Suppressor macrophage (primary cell): ENCODE results near the gene APOA1.

ENCODE experiments used
- DNase-seq, 4 experiments: peaks; one replicate each; pipeline ENCODE4 v3.0.0-alpha.2; 2020 to 2022

Gene APOA1

DNA sequence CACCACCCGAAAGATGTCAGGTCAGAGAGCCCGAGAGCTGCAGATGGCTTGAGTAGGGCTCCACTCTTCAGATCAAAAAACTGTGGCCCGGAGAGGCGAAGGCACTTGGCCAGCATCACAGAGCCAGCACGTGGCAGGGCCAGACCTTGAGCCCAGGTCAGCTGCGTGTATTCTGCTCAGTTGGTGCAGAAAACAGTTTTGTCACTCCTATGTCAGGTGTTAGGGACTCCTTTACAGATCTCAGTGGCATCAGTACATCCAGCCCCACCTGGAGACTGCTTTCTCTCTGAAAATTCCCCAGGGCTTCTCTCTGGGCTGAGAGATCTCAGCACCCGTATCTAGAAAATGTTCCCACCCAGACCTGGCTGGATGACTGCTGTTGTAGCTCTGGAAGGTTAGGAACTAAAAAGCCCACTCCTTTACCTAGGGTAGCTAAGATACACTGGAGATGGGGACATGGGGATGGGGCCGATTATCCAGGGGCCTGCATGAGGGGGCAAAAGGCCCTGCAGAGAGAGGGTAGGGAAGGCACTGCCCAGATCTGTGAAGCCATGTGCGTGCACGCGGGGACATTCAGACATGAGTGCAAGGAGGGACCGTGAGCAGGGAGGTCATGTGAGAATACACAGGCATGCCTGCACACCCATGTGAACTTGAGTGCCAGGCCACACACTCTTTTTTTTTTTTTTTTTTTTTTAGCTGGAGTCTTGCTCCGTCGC is 3.4 kb downstream of the APOA1 start:
- no peak for DNase-seq

DNA sequence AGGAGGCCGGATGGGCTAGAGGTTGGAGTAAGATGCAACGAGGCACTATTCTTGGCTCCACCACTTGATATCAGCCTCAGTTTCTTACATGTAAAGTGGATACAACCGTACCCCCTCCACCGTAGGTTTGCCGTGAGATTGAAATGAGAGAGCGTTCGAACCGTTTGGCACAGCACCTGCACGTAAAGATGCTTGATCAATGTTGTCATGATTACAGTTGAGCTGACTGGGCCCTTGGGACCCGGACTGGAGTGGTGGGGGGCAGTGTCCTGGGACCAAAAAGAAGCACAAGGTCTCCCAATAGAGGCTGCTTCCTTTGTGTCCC is 4.0 kb downstream of the APOA1 start:
- DNase-seq, result no peak

DNA sequence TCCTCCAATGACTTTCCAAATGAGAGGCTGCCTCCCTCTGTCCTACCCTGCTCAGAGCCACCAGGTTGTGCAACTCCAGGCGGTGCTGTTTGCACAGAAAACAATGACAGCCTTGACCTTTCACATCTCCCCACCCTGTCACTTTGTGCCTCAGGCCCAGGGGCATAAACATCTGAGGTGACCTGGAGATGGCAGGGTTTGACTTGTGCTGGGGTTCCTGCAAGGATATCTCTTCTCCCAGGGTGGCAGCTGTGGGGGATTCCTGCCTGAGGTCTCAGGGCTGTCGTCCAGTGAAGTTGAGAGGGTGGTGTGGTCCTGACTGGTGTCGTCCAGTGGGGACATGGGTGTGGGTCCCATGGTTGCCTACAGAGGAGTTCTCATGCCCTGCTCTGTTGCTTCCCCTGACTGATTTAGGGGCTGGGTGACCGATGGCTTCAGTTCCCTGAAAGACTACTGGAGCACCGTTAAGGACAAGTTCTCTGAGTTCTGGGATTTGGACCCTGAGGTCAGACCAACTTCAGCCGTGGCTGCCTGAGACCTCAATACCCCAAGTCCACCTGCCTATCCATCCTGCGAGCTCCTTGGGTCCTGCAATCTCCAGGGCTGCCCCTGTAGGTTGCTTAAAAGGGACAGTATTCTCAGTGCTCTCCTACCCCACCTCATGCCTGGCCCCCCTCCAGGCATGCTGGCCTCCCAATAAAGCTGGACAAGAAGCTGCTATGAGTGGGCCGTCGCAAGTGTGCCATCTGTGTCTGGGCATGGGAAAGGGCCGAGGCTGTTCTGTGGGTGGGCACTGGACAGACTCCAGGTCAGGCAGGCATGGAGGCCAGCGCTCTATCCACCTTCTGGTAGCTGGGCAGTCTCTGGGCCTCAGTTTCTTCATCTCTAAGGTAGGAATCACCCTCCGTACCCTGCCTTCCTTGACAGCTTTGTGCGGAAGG is 4.8 kb downstream of the APOA1 start:
- no peak for DNase-seq

DNA sequence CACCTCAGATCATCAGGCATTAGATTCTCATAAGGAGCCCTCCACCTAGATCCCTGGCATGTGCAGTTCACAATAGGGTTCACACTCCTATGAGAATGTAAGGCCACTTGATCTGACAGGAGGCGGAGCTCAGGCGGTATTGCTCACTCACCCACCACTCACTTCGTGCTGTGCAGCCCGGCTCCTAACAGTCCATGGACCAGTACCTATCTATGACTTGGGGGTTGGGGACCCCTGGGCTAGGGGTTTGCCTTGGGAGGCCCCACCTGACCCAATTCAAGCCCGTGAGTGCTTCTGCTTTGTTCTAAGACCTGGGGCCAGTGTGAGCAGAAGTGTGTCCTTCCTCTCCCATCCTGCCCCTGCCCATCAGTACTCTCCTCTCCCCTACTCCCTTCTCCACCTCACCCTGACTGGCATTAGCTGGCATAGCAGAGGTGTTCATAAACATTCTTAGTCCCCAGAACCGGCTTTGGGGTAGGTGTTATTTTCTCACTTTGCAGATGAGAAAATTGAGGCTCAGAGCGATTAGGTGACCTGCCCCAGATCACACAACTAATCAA is 5.6 kb downstream of the APOA1 start:
- DNase-seq, result no peak

DNA sequence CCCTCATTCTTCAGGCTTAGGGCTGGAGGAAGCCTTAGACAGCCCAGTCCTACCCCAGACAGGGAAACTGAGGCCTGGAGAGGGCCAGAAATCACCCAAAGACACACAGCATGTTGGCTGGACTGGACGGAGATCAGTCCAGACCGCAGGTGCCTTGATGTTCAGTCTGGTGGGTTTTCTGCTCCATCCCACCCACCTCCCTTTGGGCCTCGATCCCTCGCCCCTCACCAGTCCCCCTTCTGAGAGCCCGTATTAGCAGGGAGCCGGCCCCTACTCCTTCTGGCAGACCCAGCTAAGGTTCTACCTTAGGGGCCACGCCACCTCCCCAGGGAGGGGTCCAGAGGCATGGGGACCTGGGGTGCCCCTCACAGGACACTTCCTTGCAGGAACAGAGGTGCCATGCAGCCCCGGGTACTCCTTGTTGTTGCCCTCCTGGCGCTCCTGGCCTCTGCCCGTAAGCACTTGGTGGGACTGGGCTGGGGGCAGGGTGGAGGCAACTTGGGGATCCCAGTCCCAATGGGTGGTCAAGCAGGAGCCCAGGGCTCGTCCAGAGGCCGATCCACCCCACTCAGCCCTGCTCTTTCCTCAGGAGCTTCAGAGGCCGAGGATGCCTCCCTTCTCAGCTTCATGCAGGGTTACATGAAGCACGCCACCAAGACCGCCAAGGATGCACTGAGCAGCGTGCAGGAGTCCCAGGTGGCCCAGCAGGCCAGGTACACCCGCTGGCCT is 7.1 kb downstream of the APOA1 start:
- DNase-seq, result no peak

DNA sequence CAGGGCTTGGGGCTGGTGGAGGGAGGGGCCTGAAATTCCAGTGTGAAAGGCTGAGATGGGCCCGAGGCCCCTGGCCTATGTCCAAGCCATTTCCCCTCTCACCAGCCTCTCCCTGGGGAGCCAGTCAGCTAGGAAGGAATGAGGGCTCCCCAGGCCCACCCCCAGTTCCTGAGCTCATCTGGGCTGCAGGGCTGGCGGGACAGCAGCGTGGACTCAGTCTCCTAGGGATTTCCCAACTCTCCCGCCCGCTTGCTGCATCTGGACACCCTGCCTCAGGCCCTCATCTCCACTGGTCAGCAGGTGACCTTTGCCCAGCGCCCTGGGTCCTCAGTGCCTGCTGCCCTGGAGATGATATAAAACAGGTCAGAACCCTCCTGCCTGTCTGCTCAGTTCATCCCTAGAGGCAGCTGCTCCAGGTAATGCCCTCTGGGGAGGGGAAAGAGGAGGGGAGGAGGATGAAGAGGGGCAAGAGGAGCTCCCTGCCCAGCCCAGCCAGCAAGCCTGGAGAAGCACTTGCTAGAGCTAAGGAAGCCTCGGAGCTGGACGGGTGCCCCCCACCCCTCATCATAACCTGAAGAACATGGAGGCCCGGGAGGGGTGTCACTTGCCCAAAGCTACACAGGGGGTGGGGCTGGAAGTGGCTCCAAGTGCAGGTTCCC is 7.8 kb downstream of the APOA1 start, which contains the start of gene APOC3:
APOC3 (plus strand) TSS at position 383 of the 659 bp plus-strand sequence. CDS start 676 bp downstream, outside the sequence.
- DNase-seq, result no peak

DNA sequence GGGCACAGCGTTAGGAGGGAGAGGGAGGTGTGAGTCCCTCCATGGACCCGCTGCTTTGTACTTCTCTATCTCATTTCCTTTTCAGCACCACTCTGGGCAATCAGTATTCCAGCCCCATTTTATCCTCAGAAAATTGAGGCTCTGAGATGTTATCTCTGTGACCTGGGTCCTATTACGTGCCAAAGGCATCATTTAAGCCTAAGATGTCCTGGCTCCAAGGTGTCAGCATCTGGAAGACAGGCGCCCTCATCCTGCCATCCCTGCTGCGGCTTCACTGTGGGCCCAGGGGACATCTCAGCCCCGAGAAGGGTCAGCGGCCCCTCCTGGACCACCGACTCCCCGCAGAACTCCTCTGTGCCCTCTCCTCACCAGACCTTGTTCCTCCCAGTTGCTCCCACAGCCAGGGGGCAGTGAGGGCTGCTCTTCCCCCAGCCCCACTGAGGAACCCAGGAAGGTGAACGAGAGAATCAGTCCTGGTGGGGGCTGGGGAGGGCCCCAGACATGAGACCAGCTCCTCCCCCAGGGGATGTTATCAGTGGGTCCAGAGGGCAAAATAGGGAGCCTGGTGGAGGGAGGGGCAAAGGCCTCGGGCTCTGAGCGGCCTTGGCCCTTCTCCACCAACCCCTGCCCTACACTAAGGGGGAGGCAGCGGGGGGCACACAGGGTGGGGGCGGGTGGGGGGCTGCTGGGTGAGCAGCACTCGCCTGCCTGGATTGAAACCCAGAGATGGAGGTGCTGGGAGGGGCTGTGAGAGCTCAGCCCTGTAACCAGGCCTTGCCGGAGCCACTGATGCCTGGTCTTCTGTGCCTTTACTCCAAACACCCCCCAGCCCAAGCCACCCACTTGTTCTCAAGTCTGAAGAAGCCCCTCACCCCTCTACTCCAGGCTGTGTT is 8.5 kb downstream of the APOA1 start:
- DNase-seq, result no peak

DNA sequence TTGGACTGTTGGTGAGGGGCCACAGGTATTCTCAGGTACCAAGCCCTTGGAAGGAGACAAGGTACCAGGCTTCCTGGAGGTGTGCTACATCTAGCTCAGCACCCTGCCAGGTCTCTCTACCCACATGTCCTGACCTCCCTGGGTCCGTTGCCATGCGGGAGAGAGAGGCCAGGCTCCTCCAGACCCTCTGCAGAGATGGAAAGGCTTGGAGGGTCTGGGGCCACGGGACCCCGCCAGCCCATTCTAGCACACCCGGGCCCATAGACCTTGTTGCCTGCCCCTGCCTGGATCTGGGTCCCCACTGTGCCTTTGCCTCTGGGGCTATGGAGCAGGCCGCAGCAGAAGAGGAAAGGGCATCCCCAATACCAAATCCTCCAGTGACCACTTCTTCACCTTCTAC is 10.0 kb downstream of the APOA1 start:
- no peak for DNase-seq

DNA sequence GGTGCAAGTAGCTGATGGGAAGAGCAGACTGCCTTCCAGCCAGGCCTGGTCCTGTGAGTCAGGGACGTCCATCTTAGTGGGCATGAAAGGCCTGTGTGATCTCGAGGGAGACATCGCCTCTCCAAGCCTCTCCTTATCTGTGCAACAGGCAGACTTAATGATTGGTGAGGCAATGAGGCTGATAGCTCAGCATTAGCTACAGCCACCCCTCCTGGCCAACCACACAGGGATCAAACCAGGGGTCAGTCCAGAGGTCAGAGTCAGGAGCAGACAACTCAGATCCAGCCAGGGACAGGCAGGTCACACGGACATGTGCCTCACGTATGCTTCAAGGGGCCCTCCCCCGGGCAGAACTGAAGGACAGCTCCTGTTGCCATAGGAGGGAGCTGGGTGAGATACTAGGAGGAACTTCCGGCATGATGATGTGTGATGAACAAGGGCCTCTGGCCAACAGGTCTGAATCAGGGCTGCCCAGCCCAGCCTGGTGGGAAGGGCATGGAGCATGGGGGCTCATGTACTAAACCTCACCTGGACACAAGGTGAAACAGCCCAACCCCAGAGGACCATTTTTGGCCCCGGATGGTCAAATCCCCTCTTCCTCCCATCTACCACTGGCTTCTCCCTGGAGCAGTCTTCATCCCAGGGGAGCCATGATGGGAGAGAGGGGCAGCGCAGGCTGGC is 10.5 kb downstream of the APOA1 start:
- DNase-seq, result no peak

DNA sequence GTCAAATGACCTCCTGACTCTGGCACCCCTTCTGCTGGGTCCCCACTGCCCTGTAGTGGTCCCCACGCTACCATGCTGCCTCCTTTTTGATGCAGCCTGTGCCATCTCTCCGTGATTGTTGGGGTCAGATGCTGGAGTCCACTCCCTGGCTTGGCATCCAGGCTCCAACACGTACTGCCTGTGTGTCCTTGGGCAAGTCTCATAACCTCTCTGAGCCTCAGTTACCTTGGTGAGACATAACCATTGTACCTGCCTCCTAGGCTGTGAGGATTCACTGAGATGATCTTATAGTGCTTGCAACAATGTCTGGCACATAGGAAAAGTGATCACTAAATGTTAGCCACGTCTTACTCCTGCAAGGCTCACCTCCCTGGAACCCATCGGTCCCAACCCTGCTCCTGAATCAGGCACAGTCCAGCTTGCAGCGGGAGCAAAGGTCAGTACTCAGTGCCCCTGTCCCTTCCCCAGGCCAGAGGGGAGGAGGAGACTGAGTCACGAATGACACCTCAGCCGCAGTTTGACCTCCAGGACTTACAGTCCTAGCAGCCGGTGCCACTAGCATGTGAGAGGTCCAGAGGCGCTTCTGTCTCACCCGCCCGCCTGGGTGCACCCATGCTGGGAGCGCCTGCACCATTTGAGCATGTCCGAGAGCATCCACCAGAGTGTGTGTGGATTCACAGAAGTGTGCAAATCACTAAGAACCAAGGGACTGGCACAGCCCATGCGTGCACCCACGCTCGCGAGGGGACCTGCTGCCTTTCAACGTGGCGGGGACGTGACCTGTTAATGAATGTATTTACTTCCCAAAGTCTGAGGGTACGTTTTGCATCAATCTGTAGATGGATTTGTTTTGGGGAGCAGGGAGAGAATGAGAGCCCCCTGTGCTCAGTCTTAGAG is 11.3 kb downstream of the APOA1 start:
- DNase-seq, result no peak

DNA sequence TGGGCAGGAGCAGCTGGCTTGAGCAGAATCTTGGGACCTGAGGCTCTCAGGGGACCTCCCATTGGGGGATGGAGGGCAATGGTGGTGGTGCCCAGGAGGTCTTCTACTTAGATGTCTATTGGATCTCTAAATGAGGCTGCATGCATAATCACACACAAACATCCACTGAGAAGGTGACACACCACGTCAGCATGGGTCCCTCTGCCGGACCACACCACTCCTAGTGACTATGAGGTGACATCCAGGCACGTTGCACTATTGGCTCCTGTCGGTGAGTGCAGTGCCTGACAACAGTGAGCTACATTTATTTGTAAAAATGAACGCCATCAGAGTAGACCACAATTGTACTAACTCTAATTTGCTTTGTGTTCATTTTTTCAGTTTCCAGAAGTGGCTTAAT is 12.0 kb downstream of the APOA1 start:
- DNase-seq, result no peak

DNA sequence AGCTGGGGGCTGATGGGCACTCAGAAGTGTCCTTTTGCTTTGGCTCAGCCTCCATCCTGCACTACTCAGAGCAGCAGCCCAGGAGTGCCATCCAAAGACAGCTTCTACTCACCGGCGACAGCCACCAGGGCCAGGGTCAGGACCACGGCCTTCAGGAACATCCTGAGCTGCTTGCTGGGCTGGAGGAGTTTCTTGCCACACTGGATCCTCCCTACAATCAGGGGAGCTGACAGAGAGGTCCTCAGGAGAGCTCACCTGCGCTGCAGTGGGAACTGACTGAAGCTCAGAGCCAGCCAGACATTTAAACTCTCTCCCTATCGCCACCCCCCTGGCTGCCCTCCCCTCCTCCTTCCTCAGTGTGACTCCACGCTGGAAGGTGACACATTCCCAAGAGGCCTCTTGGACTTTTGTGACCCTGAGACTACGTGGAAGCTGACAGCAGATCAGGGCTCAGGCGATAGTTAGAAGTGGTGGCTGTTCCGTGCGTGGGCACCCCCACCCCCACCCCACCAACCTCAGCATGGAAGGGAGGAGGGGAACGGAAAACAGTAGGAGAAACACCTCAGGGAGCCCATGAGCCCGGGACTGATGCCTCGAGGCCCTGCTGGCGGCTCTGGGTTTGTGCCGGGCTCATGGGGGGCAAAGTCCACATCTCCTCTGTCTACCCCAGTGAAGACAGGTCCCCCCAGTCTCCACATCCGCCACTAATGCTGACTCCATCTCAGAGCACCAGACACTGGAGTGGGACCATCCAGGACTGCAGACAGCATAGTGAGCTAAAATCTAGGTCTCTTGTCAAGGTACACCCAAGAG is 14.2 kb downstream of the APOA1 start, which contains the start of gene APOA4:
APOA4 (minus strand) TSS at position 274 of the 813 bp plus-strand sequence; CDS start at position 161, 113 bp downstream.
- DNase-seq, result no peak

DNA sequence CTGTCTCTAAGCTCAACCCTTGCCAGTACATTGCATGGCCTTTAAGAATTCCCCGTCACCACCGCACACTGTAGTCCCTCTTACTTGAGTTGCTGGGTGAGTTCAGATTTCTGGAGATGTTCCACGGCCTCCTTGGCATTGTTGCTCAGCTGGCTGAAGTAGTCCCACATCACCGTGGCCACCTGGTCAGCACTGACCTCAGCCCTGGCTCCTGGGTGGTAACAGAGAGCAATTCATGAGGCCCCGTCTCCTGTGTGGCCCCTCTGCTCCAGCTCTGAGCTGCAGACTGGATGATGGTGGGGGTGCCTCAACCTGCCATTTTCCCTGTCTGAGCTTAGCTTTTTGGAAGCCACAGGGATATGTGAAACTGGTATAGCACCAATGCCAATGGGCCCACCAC is 14.8 kb downstream of the APOA1 start:
- DNase-seq, result no peak

DNA sequence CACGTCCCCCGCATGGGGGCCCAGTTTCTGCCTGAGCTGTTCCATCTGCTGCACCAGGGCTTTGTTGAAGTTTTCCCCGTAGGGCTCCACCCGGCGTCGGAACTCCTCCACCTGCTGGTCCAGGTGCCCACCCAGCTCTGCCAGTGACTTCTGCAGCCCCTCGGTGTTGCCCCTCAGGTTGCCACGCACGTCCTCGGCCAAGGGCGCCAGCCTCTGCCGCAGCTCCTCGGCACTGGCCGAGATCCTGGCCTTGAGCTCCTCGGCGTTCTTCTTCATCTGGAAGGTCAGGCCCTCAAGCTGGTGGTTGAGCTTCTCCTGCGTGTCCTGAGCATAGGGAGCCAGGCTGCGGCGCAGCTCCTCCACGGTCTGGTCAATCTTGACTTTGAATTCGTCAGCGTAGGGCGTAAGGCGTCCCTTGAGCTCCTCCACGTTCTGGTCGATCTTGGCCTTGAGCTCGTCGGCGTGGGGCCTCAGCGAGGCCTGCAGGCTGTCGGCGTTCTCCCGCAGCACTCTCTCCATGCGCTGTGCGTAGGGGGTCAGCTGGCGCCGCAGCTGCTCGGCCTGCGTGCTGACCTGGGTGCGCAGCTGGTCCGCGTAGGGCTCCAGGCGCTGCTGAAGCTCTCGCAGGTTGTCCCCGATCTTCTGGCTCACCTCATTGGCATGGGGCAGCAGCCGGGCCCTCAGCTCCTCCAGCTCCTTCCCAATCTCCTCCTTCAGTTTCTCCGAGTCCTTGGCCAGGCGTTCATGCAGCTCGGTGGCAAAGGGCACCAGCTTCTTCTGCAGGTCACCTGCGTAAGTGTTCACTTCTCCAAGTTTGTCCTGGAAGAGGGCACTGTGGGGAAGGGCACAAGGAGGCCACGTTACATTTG is 16.1 kb downstream of the APOA1 start:
- DNase-seq, result no peak

DNA sequence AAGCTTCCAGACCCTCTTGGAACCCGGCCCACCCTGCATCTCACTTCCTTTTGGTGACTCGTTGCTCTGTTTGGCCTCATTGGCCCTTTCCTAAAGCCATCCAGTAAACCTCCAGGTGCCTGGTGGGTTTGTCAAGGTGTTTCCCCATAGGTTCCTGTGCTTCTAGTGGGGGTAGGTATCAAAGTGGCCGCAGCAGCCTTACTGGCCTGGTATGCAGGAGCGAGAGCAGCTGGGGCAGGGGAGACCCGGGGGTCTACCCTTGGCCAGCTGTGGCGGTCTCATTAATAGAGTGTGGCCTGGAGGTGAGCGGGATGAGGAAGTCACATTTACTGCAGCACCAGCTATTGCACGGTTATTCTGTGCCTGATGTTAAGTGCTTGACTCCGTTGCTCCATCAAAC is 18.4 kb downstream of the APOA1 start:
- DNase-seq, result no peak

DNA sequence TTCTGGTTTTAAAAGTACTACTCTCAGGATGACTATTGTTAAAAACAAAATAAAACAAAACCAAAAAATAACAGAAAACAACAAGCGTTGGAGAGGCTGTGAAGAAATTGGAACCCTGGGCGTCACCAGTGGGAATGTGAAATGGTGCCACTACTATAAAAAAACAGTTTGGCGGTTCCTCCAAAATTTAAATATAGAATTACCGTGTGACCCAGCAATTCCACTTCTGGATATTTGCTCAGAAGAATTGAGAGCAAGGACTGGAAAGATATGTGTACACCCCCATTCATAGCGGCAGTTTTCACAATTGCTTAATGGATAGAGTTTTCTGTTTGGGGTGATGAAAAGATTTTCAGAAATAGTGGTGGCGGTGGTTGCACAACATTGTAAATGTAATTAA is 22.9 kb downstream of the APOA1 start:
- no peak for DNase-seq

DNA sequence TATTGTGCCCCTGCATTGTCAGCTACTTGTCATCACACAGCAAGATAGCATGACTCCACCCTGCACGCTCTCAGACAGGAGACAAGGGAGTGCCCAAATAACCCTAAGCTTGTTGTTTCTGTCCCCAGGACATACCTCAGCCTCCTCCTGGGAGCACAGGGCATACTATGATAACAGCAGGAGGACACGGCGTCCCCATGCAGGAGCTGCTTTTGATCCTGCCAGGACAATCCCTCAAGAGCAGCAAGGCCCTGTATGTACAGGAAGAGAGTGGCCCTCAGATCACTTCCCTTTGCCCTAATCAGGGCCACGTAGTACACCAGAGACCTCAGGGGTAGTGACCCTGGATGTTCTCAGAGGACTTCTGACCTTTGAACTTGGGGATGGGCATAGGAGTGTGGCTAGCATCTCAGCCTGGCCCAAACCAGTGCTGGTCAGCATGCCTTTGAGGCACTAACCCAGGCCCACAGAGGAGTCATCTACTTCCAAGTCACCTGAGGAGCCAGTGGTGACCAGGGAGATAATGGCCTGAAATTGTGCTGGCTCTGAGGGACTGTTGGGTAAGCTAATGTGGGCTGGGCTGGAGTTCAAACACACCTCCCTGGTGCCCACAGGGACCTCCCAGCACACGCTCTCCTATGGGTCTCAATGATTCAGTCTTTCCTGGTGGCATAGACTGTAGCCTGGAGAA is 23.5 kb downstream of the APOA1 start:
- no peak for DNase-seq
